ENCODE measurements around the gene SMIM21. TPM values are rescaled to one million over a fixed set of nuclear protein-coding genes. Genes with fewer than 3 reads are reported as not detected.

Gene SMIM21
- not detected for total RNA-seq

DNA sequence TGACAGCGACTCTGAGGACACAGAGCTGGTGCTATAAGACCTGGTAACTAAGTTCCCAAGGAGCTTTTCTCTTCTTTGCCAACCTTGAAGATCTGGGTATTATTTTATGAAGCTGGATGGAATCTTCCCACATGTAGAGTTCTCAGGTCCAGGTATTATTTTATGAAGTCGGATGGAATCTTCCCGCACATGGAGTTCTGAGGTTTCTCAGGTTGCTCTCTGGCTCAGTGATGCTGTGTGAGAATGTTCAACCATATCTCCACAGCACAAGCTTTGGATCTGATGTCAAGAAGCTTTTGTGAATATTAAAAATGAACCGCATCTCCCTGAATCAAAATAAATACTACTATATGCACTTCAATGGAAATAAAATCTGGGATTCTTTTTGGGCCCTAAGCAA, at the start of gene SMIM21:
TSS of gene SMIM21 (minus strand) at position 101 of the 400 bp plus-strand sequence. CDS start 140 bp downstream, outside the sequence.

Other genes starting within 250 kb of the SMIM21 start
- gene PTGR3, start 218.6 kb downstream of the SMIM21 start, total RNA-seq: 23.7 TPM
- gene TSHZ1, start 216.9 kb downstream of the SMIM21 start, total RNA-seq: 17.5 TPM